Epithelial cell of proximal tubule (primary cell): Measurements from ENCODE around the gene ATAD3C. TPM values are rescaled to one million over a fixed set of nuclear protein-coding genes. Genes with fewer than 3 reads are reported as not detected.
"Not testable (repeated sequence)": the region's sequence is repeated elsewhere in the genome, so short reads cannot be mapped to it uniquely, and the experiment has no call there.

Experiments used
- DNase-seq: peaks from one replicate; pipeline ENCODE4 v3.0.0-alpha.2; 2011; ENCODE audit warnings: low read depth
- H3K4me3 ChIP-seq: 2 replicates; pipeline ENCODE4 v1.5.1; 2011; ENCODE audit warnings: low read depth, mild to moderate bottlenecking, low read length
- total RNA-seq: library from RNA; depleted of rRNA; stranded (reverse); fragments of >200 nt; gene quantifications from 2 replicates; pipeline ENCODE4 v1.2.3, GENCODE V29; 2015
- TF ChIP-seq, protein P1 (sequence below): conservative IDR thresholded peaks from 2 replicates; pipeline ENCODE4 v1.5.1; 2012; ENCODE audit warnings: low read depth, mild to moderate bottlenecking, low read length

ATAD3C gene
- total RNA-seq, 1 donor from 2014 or later, result under 0.01 TPM

DNA sequence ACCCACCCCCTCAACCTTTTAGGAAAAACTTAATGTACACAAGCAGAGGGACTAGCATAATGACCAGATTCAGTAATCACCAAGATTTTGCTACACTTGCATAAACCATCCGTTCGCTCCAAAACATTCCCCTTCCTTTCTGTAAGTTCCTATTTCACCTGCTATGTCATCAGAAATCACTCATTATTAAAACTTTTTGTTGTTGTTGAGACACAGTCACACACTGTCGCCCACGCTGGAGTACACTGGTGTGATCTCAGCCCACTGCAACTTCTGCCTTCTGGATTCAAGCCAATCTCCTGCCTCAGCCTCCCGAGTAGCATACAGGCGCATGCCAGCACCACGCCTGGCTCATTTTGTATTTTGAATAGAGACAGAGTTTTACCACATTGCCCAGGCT is 45.8 kb upstream of the ATAD3C start:
- TF ChIP-seq, protein P1, sequence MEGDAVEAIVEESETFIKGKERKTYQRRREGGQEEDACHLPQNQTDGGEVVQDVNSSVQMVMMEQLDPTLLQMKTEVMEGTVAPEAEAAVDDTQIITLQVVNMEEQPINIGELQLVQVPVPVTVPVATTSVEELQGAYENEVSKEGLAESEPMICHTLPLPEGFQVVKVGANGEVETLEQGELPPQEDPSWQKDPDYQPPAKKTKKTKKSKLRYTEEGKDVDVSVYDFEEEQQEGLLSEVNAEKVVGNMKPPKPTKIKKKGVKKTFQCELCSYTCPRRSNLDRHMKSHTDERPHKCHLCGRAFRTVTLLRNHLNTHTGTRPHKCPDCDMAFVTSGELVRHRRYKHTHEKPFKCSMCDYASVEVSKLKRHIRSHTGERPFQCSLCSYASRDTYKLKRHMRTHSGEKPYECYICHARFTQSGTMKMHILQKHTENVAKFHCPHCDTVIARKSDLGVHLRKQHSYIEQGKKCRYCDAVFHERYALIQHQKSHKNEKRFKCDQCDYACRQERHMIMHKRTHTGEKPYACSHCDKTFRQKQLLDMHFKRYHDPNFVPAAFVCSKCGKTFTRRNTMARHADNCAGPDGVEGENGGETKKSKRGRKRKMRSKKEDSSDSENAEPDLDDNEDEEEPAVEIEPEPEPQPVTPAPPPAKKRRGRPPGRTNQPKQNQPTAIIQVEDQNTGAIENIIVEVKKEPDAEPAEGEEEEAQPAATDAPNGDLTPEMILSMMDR, result no peak
- DNase-seq, result no peak
- H3K4me3 ChIP-seq, result no peak overlapping the region

GRCh38 chr1:1406101-1406820 is 43.2 kb upstream of the ATAD3C start:
- DNase-seq, result no peak
- TF ChIP-seq, protein P1, result no peak

GRCh38 chr1:1406821-1407635 is 42.5 kb upstream of the ATAD3C start, which contains the start of gene MRPL20:
TSS of gene MRPL20 (minus strand) at chr1:1407293. CDS start at chr1:1407217, 76 bp downstream.
- TF ChIP-seq, protein P1, result no peak
- no peak for DNase-seq
- peak within 1 kb of the TSS; percentile 98 for H3K4me3 ChIP-seq

More at GRCh38 chr1:1406101-1406820, 43.2 kb upstream of the ATAD3C start:
- H3K4me3 ChIP-seq, result peak overlapping the region; percentile 98

- peak overlapping the region; percentile 98 for H3K4me3 ChIP-seq
- TF ChIP-seq, protein P1, result no peak
- DNase-seq, result no peak
These were observed 41.7 kb upstream of the ATAD3C start for GRCh38 chr1:1407636-1408318.

- not testable (repeated sequence) for H3K4me3 ChIP-seq
These were observed 39.3 kb upstream of the ATAD3C start for GRCh38 chr1:1410238-1410637.

GRCh38 chr1:1411626-1412025 is 37.9 kb upstream of the ATAD3C start:
- TF ChIP-seq, protein P1, result no peak
- DNase-seq, result no peak

More at GRCh38 chr1:1410238-1410637, 39.3 kb upstream of the ATAD3C start:
- not testable (repeated sequence) for DNase-seq

DNA sequence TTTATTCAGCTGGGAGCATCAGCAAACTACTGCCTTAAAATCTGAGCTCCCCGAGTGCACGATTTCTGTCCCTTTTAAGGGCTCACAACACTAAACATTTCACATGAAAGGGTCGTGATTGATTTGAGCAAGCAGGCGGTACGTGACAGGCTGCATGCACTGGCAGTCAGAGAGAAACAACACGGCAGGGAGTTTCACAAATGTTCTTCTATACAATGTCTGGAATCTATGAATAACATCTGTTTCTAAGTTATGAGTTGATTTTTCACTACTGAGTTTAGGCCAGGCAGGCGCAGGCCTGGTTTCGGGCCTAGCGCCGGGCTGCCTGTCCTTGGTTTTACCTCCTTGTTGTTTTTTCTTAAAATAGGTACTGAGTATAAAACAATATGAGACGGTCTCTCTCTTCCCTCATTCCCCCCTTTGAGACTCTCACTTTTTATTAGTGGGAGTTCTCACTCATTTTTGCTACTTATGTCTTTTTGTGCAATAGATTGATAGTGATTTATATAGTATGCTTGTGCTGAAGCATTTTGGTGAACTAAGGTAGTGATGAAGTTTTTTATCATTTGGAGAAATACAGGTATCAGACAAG is 37.1 kb upstream of the ATAD3C start:
- not testable (repeated sequence) for DNase-seq, H3K4me3 ChIP-seq

More at GRCh38 chr1:1411626-1412025, 37.9 kb upstream of the ATAD3C start:
- no peak overlapping the region for H3K4me3 ChIP-seq
